Spleen (tissue), 11 donors: ENCODE data around the gene ZG16. TPM values are rescaled to one million over a fixed set of nuclear protein-coding genes. Genes with fewer than 3 reads are reported as not detected.

Experiments used
- DNase-seq: peaks from one replicate; pipeline ENCODE4 v3.0.0-alpha.2; 2020
- H3K27ac ChIP-seq, 8 donors: fragments of 200-600 bp; sonication (generic) in 7 of 8; 1 replicate in 4 of 8; 2 replicates in 4 of 8; pipeline versions ENCODE4 v1.5.0 to v1.8.0; 2016 to 2021; ENCODE audit warnings: inconsistent platforms in 4 of 8, mild to moderate bottlenecking in 4 of 8, moderate library complexity in 1 of 8
- H3K27me3 ChIP-seq, 7 donors: fragments of 200-600 bp; sonication (generic) in 6 of 7; replicated peaks in 1 of 7; 1 replicate in 4 of 7; 2 replicates in 3 of 7; pipeline versions ENCODE4 v1.5.0 to v1.8.0; 2016 to 2021; ENCODE audit warnings: inconsistent platforms in 3 of 7, mild to moderate bottlenecking in 1 of 7
- H3K36me3 ChIP-seq, 6 donors: fragments of 200-600 bp; sonication (generic) in 5 of 6; 1 replicate in 4 of 6; 2 replicates in 2 of 6; pipeline versions ENCODE4 v1.5.0 to v1.8.0; 2016 to 2021; ENCODE audit warnings: inconsistent platforms in 2 of 6
- H3K4me1 ChIP-seq, 6 donors: fragments of 200-600 bp; sonication (generic) in 5 of 6; 1 replicate in 3 of 6; 2 replicates in 3 of 6; pipeline versions ENCODE4 v1.5.0 to v1.8.0; 2016 to 2021; ENCODE audit warnings: inconsistent platforms in 3 of 6
- H3K4me3 ChIP-seq, 8 donors: fragments of 200-600 bp; sonication (generic) in 7 of 8; 1 replicate in 4 of 8; 2 replicates in 4 of 8; pipeline versions ENCODE4 v1.5.0 to v1.8.0; 2016 to 2021; ENCODE audit warnings: inconsistent platforms in 4 of 8, mild to moderate bottlenecking in 4 of 8, moderate library complexity in 2 of 8
- H3K9me3 ChIP-seq, 8 donors: fragments of 200-600 bp; sonication (generic) in 7 of 8; 1 replicate in 4 of 8; 2 replicates in 4 of 8; pipeline versions ENCODE4 v1.5.0 to v1.8.0; 2016 to 2021; ENCODE audit warnings: inconsistent platforms in 4 of 8
- CTCF ChIP-seq, 11 experiments: fragments of 200-600 bp in 7 of 11; fragments of 450-650 bp in 4 of 11; sonication (generic) in 4 of 11; IDR thresholded peaks in 8 of 11; conservative IDR thresholded peaks in 3 of 11; 1 replicate in 7 of 11; 2 replicates in 4 of 11; pipeline versions ENCODE4 v1.4.0 to v1.8.0; 2016 to 2021; ENCODE audit warnings: antibody characterized with exemption in 11 of 11, inconsistent platforms in 4 of 11, mild to moderate bottlenecking in 1 of 11
- POLR2A ChIP-seq, 3 donors: fragments of 450-650 bp; IDR thresholded peaks; one replicate each; pipeline ENCODE4 v1.5.1; 2017; ENCODE audit warnings: antibody characterized with exemption in 3 of 3, mild to moderate bottlenecking in 1 of 3
- POLR2AphosphoS5 ChIP-seq, 3 donors: sonication (generic); formaldehyde crosslinking; IDR thresholded peaks; one replicate each; pipeline ENCODE4 v1.5.1; 2017; ENCODE audit warnings: antibody characterized with exemption in 3 of 3
- WGBS, 5 donors: extraction: QIAGEN DNeasy Blood & Tissue Kit in 3 of 5; methylation state at CpG; one replicate each; pipeline versions ENCODE4 v1.1.5 to v1.1.7; 2013 to 2018; 5-methylcytosine and 5-hydroxymethylcytosine counted together
- intact Hi-C: fragments of 100-400 bp; cut with DNase I; formaldehyde crosslinking; loops from one replicate; pipeline ENCODE4 v1.15.0; 2023; ENCODE audit warnings: low total_unique reads
- polyA plus RNA-seq, 3 donors: library from polyadenylated mRNA; stranded (reverse); fragments of 200-250 nt; gene quantifications; one replicate each; pipeline ENCODE4 v1.2.1, GENCODE V29; 2013
- total RNA-seq, 7 donors: library from RNA; depleted of rRNA in 3 of 7; stranded (reverse); fragments of >200 nt in 3 of 7; fragmentation: NEBNext Ultra II Directional in 4 of 7; extraction: Animal tissue kit (Norgen Biotek cat#: 25700) in 4 of 7; gene quantifications; one replicate each; pipeline versions ENCODE4 v1.1.0 to v1.2.1, GENCODE V29; 2016 to 2021
- donor health status: healthy with polysubstance abuse.
- donor health status: DM: no; HTN: no; CAD: no; lungs with moderate emphysema.
- donor health status: DM: no; HTN: no; CAD: no.
- donor health status: Bipolar disorder and iron deficiency.
- donor health status: healthy.
- donor health status: DM: no; HTN: no; CAD: no.
- donor health status: DM: yes; HTN: yes; CAD: no.

Gene ZG16
- total and polyA plus RNA-seq, 10 donors = 0.06 to 0.07 TPM; not detected in 8

GRCh38 chr16:29734786-29735185 lies 43.3 kb upstream of the ZG16 start:
- no peaks in the 10 kb centered on the region for H3K36me3 ChIP-seq
- DNase-seq = no peak
- WGBS, 5 donors = 0 to 85% (median 81%) methylated on average over 1 of the region's 1 CpG
- H3K27ac ChIP-seq = no peak overlapping the region
- H3K4me3 ChIP-seq = no peak overlapping the region
- intact Hi-C loops = no loop called here
- H3K27me3 ChIP-seq = peaks cover 0 to under 1% (median 0%) of the 10 kb centered on the region in 7 donors
- H3K9me3 ChIP-seq = peaks cover 0 to 5% (median 0%) of the 10 kb centered on the region in 8 donors
- H3K4me1 ChIP-seq = peaks cover 17 to 66% (median 32%) of the 10 kb centered on the region in 6 donors
- TF ChIP-seq CTCF (IDR thresholded peaks at IDR 0.05 in 8 of 11, conservative IDR thresholded peaks at IDR 0.05 in 3 of 11) = no peak
- no peak for TF ChIP-seq POLR2AphosphoS5 (IDR thresholded peaks at IDR 0.05)
- no peak for TF ChIP-seq POLR2A (IDR thresholded peaks at IDR 0.05)

- H3K27ac ChIP-seq = peak overlapping the region in 1 of 8 donors; percentile 10
- 61 to 78% (median 69%) methylated on average over 5 of the region's 5 CpGs for WGBS, 5 donors
- DNase-seq = peak; percentile 16
These were observed 41.9 kb upstream of the ZG16 start for GRCh38 chr16:29736112-29736511.

GRCh38 chr16:29736764-29737163 lies 41.3 kb upstream of the ZG16 start:
- Histone ChIP-seq H3K36me3 (peaks cover 0 to 7% (median under 1%) of the 10 kb centered on the region in 6 donors), H3K4me3 (no peak overlapping the region), H3K27me3 (no peaks in the 10 kb centered on the region), H3K9me3 (peaks cover 0 to 5% (median 0%) of the 10 kb centered on the region in 8 donors), H3K4me1 (peaks cover 17 to 74% (median 39%) of the 10 kb centered on the region in 6 donors), H3K27ac (peak overlapping the region in 1 of 8 donors; percentile 10)
- intact Hi-C loops = no loop called here
- peak; percentile 19 for DNase-seq
- TF ChIP-seq POLR2AphosphoS5 (IDR thresholded peaks at IDR 0.05) = no peak
- no peak for TF ChIP-seq CTCF (IDR thresholded peaks at IDR 0.05 in 8 of 11, conservative IDR thresholded peaks at IDR 0.05 in 3 of 11)
- 71 to 78% (median 76%) methylated on average over 6 of the region's 6 CpGs for WGBS, 5 donors

More at GRCh38 chr16:29736112-29736511, 41.9 kb upstream of the ZG16 start:
- TF ChIP-seq POLR2AphosphoS5 (IDR thresholded peaks at IDR 0.05) = no peak
- no peak for TF ChIP-seq POLR2A (IDR thresholded peaks at IDR 0.05)
- TF ChIP-seq CTCF (IDR thresholded peaks at IDR 0.05 in 8 of 11, conservative IDR thresholded peaks at IDR 0.05 in 3 of 11) = no peak
- no peaks in the 10 kb centered on the region for H3K27me3 ChIP-seq
- H3K9me3 ChIP-seq = peaks cover 0 to 5% (median 0%) of the 10 kb centered on the region in 8 donors
- intact Hi-C loops = no loop called here
- peaks cover 17 to 72% (median 36%) of the 10 kb centered on the region in 6 donors for H3K4me1 ChIP-seq
- H3K4me3 ChIP-seq = no peak overlapping the region
- peaks cover 0 to under 1% (median 0%) of the 10 kb centered on the region in 6 donors for H3K36me3 ChIP-seq

- peaks cover 17 to 77% (median 48%) of the 10 kb centered on the region in 6 donors for H3K4me1 ChIP-seq
- no peaks in the 10 kb centered on the region for H3K27me3 ChIP-seq
- WGBS, 5 donors = 69 to 84% (median 81%) methylated on average over 5 of the region's 5 CpGs
- peaks cover 0 to 17% (median 10%) of the 10 kb centered on the region in 6 donors for H3K36me3 ChIP-seq
- no peak for TF ChIP-seq POLR2A (IDR thresholded peaks at IDR 0.05)
- no peak for TF ChIP-seq POLR2AphosphoS5 (IDR thresholded peaks at IDR 0.05)
- no peak for TF ChIP-seq CTCF (IDR thresholded peaks at IDR 0.05 in 8 of 11, conservative IDR thresholded peaks at IDR 0.05 in 3 of 11)
- intact Hi-C loops = no loop called here
- peak overlapping the region in 6 of 8 donors; percentile 32 to 80 (median 59) for H3K27ac ChIP-seq
- H3K9me3 ChIP-seq = no peaks in the 10 kb centered on the region
- no peak overlapping the region for H3K4me3 ChIP-seq
- DNase-seq = peak; percentile 59
These were observed 40.3 kb upstream of the ZG16 start for GRCh38 chr16:29737713-29738112.
